Activated gamma-delta T cell (primary cell): ENCODE data around the gene KLRF1.
"Not testable (repeated sequence)": the region's sequence is repeated elsewhere in the genome, so short reads cannot be mapped to it uniquely, and the experiment has no call there.

ENCODE experiments used
- DNase-seq: peaks from one replicate; lab custom pipeline; 2025; lab: John Stamatoyannopoulos, UW

The KLRF1 gene

GRCh38 chr12:9869307-9870161 lies 42.3 kb downstream of the KLRF1 start, which contains the start of gene CLEC2B:
CLEC2B (minus strand) TSS chr12:9869354.
- DNase-seq, result no peak

GRCh38 chr12:9870286-9870866 lies 43.1 kb downstream of the KLRF1 start:
- no peak for DNase-seq

GRCh38 chr12:9872162-9872561 lies 44.9 kb downstream of the KLRF1 start:
- DNase-seq, result no peak

- no peak for DNase-seq
These were observed 45.5 kb downstream of the KLRF1 start for GRCh38 chr12:9872742-9873141.

GRCh38 chr12:9876120-9876519 lies 48.8 kb downstream of the KLRF1 start:
- DNase-seq, result not testable (repeated sequence)

GRCh38 chr12:9880532-9881078 lies 53.3 kb downstream of the KLRF1 start:
- no peak for DNase-seq

GRCh38 chr12:9881246-9881645 lies 54.0 kb downstream of the KLRF1 start, which contains the start of gene KLRF2:
KLRF2 (plus strand) TSS chr12:9881489; CDS start chr12:9881596, 107 bp downstream.
- no peak for DNase-seq

GRCh38 chr12:9881988-9882387 lies 54.7 kb downstream of the KLRF1 start:
- DNase-seq, result no peak

- no peak for DNase-seq
These were observed 55.9 kb downstream of the KLRF1 start for GRCh38 chr12:9883175-9883574.

- DNase-seq, result no peak
These were observed 61.5 kb downstream of the KLRF1 start for GRCh38 chr12:9888665-9889273.
